OCI-M2 (cell line): ENCODE measurements around the gene AMY2B.
"Not testable (repeated sequence)": the region's sequence is repeated elsewhere in the genome, so short reads cannot be mapped to it uniquely, and the experiment has no call there.

ENCODE experiments used
- DNase-seq: peaks from one replicate; lab custom pipeline; 2025; ENCODE audit not compliant: unreplicated experiment; lab: John Stamatoyannopoulos, UW

Gene AMY2B

DNA sequence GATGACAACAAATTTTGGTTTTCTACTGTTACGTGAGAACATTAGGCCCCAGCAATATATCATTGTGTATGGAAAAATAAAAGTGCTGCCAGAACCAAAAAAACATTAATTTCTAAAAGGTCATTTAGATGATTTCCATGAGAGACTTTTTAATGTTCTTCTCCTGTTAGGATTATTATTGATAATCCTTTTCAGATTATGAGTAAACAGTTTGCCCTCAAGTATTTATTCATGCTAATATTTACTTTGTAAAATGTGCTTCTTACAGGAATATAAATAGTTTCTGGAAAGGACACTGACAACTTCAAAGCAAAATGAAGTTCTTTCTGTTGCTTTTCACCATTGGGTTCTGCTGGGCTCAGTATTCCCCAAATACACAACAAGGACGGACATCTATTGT lies at the start of gene AMY2B:
Gene AMY2B (plus strand): TSS at position 301 of the 400 bp plus-strand sequence. CDS start 14 bp downstream, at position 315.
- DNase-seq, result not testable (repeated sequence)

GRCh38 chr1:103523346-103523745 lies 48.0 kb upstream of the AMY2B start:
- DNase-seq, result no peak

- DNase-seq, result no peak
These were observed 46.2 kb upstream of the AMY2B start for GRCh38 chr1:103525114-103525606.

- DNase-seq, result peak; percentile 69
These were observed 45.5 kb upstream of the AMY2B start, which contains the start of gene RNPC3 for GRCh38 chr1:103525607-103526507. Gene RNPC3 (plus strand): TSS chr1:103525699. CDS start chr1:103526071, 372 bp downstream.

- DNase-seq, result no peak
These were observed 44.1 kb upstream of the AMY2B start for GRCh38 chr1:103527331-103527730.

DNA sequence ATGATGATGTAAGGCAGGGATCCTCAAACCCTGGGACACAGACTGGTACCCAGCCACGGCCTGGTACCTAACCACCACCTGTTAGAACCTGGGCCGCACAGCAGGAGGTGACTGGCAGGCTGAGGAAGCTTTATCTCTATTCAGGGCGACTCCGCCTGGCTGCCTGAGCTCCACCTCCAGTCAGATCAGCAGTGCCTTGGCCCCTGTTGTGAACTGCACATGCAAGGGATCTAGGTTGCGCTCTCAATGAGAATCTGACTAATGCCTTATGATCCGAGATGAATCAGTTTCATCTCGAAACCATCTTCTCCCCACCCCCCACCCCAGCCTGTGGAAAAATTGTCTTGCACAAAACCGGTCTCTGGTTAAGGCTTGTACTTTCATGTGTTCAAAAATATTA lies 41.6 kb upstream of the AMY2B start:
- no peak for DNase-seq

DNA sequence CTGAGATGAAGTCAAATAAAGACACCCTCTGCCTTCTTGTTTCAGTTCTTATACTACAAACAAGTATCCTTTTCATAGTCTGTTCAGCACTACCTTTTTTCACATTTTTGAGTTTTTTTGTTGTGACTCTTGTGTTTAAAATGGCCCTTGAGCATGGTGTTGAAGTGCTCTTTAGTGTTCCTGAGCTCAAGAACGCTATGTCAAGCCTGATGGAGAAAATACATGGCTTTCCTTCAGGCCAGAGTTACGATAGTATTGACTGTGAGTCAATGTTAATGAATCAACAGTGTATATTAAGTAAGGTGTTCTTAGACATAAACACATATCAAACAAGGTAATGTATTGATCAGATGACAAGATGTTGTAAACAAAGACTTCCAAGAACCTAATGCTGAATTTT lies 33.2 kb upstream of the AMY2B start:
- DNase-seq, result no peak

- DNase-seq, result no peak
These were observed 30.0 kb upstream of the AMY2B start for GRCh38 chr1:103541431-103541830.

- DNase-seq, result no peak
These were observed 24.9 kb upstream of the AMY2B start for GRCh38 chr1:103546496-103546895.

DNA sequence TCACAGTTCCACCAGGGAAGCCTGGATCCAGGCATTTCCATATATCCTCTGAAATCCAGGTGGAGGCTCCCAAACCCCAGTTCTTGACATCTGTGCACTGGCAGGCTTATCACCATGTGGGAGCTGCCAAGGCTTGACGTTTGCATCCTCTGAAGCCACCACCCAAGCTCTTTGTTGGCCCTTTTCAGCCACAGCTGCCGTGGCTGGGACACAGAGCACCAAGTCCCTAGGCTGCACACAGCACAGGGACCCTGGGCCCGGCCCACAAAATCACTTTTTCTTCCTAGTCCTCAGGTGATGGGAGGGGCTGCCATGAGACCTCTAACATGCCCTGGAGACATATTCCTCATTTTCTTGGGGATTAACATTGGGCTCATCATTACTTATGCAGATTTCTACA lies 23.5 kb upstream of the AMY2B start:
- no peak for DNase-seq

DNA sequence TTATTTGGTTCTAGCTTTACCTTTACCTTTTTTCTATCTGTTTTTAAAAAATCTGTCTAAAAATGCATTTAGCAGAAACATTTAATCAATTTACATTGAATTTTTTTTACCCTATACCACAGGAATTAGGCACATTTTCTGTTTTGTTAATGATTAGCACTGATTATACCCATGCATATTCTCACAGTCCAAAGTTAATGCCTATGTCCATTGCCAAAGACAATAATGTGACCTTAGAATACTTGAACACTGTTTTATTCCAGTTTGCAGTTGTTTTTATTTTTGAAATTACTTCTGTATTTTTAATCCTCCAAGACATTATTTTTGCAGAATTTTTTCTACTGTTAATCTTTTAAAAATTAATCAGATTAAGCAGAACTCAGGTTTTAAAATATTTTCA lies 11.0 kb upstream of the AMY2B start:
- no peak for DNase-seq

DNA sequence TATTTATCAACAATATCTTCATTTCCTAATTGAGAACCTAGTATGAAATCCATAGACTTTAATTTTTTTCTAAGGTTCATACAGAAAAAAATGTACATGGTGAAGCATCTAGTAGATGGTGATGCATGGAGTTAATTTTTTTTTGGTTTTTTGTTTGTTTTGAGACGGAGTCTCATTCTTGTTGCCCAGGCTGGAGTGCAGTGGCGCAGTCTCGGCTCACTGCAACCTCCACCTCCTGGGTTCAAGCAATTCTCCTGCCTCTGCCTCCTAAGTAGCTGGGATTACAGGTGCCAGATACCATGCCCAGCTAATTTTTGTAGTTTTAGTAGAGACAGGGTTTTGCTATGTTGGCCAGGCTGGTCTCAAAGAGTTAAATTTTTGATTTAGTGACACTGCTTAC lies 10.3 kb upstream of the AMY2B start:
- DNase-seq, result not testable (repeated sequence)

DNA sequence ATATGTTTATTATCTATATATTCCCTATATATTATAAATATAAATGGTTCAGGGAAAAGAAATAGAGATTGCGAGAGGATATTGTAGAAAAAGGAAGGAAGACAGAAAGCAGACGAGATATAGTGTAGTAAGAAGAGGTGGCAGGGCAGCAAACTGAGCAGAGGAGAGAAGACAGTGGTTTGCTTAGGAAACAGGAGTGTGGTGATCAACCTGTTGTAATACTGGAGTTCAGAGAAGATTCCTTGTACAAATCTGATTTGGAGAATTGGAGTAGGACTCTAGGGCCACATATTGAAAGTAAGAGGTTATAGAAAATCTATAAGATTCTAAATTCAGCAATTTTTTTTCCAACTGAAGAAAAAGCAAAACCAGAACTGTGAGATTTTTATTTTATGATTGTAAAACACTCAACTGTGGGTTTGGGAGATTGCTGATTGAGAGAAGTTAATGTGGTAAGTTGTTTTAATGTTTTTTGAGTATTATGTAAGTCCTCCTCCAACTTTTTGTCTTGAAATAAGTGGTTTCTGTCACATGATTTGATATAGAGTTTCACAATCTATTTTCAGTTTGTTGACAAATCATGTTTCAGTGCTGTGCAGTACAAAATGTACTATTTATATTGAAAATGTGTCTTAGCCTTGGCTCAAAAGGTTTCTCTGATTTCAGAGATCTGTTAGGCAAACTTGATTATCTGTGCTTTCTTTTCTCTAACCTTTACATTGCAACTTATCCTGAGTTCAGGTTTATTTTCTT lies 9.6 kb upstream of the AMY2B start:
- no peak for DNase-seq

- no peak for DNase-seq
These were observed 8.3 kb upstream of the AMY2B start for GRCh38 chr1:103563056-103563455.

GRCh38 chr1:103569493-103569892 lies 1.9 kb upstream of the AMY2B start:
- DNase-seq, result no peak

GRCh38 chr1:103576065-103576464 lies 4.7 kb downstream of the AMY2B start:
- DNase-seq, result no peak

GRCh38 chr1:103576784-103577183 lies 5.4 kb downstream of the AMY2B start:
- DNase-seq, result not testable (repeated sequence)

DNA sequence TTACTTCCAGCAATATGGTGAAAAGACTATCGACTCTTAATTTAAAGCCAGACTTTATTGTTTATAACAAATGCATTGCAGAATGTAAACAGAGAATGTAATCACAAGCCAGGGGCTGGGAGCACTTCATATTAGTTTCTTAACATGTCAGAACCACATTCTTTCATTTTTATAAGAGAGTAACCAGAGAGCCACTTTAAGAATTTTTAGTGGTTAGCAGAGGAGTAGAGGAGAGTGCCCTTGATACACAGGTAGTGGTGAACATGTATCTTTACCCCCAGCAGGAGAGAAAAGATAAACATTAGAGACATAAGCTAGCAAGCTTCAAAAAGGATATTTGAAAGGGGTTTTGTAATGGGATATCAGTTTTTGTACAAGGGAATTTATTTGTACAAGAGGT lies 11.1 kb downstream of the AMY2B start:
- no peak for DNase-seq

DNA sequence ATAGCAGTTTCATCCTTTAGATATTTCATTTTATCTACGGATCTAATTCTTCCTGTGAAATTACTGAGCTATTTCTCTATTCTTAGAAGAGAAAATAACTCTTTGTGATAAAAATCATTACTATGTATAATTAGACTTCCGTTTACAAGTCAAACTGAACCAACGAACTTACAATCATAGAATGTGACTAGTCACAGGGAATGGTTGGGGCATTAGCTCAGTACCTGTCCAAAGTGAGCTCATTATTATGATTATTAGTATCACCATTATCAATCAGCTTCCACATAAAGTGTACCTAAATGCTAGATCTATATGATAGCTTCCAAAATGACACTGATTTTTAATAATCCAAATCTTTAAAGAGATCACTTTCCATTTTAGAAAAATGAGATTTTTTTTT lies 12.5 kb downstream of the AMY2B start:
- DNase-seq, result no peak

DNA sequence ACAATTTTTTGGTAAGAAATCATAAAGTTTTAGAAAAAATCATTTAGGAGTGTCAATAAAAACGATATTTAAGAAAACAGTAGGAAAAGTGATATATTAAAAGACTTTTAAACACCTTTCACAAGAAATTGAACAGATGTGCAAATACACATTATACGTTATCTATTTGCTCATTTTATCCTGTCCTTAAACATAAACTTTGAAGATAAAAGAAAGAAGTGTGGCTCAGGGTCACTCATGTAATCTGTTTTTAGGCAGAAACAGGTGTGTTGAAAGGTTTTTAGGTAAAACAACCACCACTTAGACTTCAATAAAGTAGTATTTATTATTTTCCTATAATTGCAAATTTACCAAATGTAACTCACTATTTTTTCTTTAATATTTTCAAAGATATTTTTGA lies 13.1 kb downstream of the AMY2B start:
- DNase-seq, result no peak

DNA sequence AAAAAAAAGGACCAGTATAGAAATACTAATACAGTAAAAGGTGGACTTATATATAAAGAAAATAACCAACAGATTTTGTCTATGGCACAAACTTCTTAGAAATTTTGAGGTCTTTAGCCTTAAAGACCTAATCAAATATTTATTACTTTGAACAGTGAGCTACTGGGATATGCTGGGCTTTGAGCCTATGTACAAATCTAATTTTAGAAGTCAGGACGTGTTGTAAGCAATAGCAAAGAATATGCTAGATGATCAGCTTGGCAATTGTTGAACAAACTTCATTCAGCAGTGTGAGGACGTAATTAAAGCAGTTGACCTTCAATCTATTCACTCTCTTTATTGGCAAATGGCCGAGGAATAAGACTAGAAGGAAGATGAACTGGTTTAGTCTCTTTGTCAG lies 31.4 kb downstream of the AMY2B start:
- not testable (repeated sequence) for DNase-seq

DNA sequence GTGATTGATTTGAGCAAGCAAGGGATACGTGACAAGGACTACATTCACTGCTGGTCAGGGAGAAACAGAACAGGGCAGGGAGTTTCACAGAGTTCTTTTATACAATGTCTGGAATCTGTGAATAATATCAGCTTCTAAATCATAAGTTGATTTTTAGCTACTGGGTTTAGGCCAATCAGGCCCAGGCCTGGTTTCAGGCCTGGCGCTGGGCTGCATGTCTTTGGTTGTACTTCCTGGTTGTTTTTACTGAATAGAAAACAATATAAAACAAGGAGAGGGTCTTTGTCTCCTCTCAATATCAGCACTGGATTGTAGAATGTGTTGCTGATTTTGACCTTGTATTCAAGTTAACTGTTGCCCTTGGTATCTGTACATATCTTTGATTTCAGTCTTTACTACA lies 45.0 kb downstream of the AMY2B start:
- DNase-seq, result no peak
